K562 (cell line): ENCODE data around the gene CEP250. TPM values are rescaled to one million over a fixed set of nuclear protein-coding genes. Genes with fewer than 3 reads are reported as not detected.

Experiments
- ATAC-seq: fragments of 200-7000 bp; cut with Tn5 transposase; 3 replicates; pipeline ENCODE4 v1.9.1; 2020; ENCODE audit warnings: moderate library complexity
- BruUV-seq: library from RNA; stranded (reverse); fragments of 400-500 nt; replicated peaks from 2 replicates; lab custom pipeline; 2021; lab: Mats Ljungman, UMichigan
- CTCF ChIA-PET: fragments of 300-600 bp; formaldehyde crosslinking; extraction: SDS; loops from one replicate; lab custom pipeline; 2021; ENCODE audit warnings: low intra/inter-chr PET ratio; lab: Yijun Ruan, JAX
- POLR2A ChIA-PET: fragments of 300-600, 350-650 bp; sonication (Branson Sonifier 250); formaldehyde crosslinking; extraction: SDS; loops from one replicate; lab custom pipeline; 2021; ENCODE audit warnings: antibody characterized with exemption, inconsistent platforms; lab: Yijun Ruan, JAX
- DNase-seq, 4 experiments: peaks; one replicate each; pipeline versions ENCODE4 v3.0.0 to v3.0.0-alpha.2; 2011 to 2018; ENCODE audit warnings: low spot score in 3 of 4, mixed read lengths in 3 of 4; ENCODE audit errors: extremely low read depth in 1 of 4
- FAIRE-seq: peaks from 2 replicates; lab custom pipeline; 2011; peaks lifted over from hg19 to GRCh38; lab: Jason Lieb, UNC
- H2AFZ ChIP-seq: 2 replicates; pipeline ENCODE4 v1.6.0; 2011; ENCODE audit warnings: low read depth, low read length, control low read depth, inconsistent platforms
- H3K27ac ChIP-seq: fragments of 200-600 bp; 3 replicates; pipeline ENCODE4 v1.8.0; 2011; ENCODE audit warnings: low read depth, mild to moderate bottlenecking, control low read depth, inconsistent platforms, low read length, moderate library complexity, mixed read lengths; ENCODE audit errors: extremely low read depth
- H3K27me3 ChIP-seq, 2 experiments: fragments of 300-600 bp in 1 of 2; 2 replicates in 1 of 2; 3 replicates in 1 of 2; pipeline versions ENCODE4 v1.6.0 to v1.8.0; 2011; ENCODE audit warnings: inconsistent platforms in 2 of 2, low read length in 2 of 2, mild to moderate bottlenecking in 1 of 2, mixed read lengths in 1 of 2, moderate library complexity in 1 of 2; ENCODE audit not compliant: control insufficient read depth in 2 of 2, insufficient read depth in 2 of 2
- H3K36me3 ChIP-seq: fragments of 300-600 bp; 3 replicates; pipeline ENCODE4 v1.8.0; 2011; ENCODE audit warnings: mild to moderate bottlenecking, low read length, inconsistent platforms; ENCODE audit not compliant: control insufficient read depth, insufficient read depth
- H3K4me1 ChIP-seq, 2 experiments: fragments of 200-600 bp in 1 of 2; replicated peaks in 1 of 2; 2 replicates in 1 of 2; 3 replicates in 1 of 2; pipeline versions ENCODE4 v1.5.1 to v1.8.0; 2011; ENCODE audit warnings: inconsistent platforms in 2 of 2, low read length in 2 of 2, mild to moderate bottlenecking in 1 of 2, mixed read lengths in 1 of 2, moderate library complexity in 1 of 2; ENCODE audit not compliant: control insufficient read depth in 2 of 2, insufficient read depth in 2 of 2
- H3K4me2 ChIP-seq: 2 replicates; pipeline ENCODE4 v1.6.1; 2011; ENCODE audit warnings: low read length, control low read depth, inconsistent platforms, mixed read lengths; ENCODE audit not compliant: insufficient read depth
- H3K4me3 ChIP-seq: fragments of 200-600 bp; sonication (generic), shearing (Covaris generic); 2 replicates; pipeline ENCODE4 v1.5.1; 2016; ENCODE audit warnings: control low read depth, inconsistent platforms
- H3K79me2 ChIP-seq: fragments of 200-600 bp; 3 replicates; pipeline ENCODE4 v1.8.0; 2011; ENCODE audit warnings: low read length, inconsistent platforms; ENCODE audit not compliant: control insufficient read depth, insufficient read depth
- H3K9ac ChIP-seq, 2 experiments: 2 replicates each; pipeline versions ENCODE4 v1.6.0 to v1.6.1; 2011; ENCODE audit warnings: low read depth in 2 of 2, low read length in 2 of 2, control low read depth in 1 of 2, inconsistent platforms in 1 of 2, mild to moderate bottlenecking in 1 of 2, mixed read lengths in 1 of 2; ENCODE audit not compliant: insufficient read depth in 1 of 2
- H3K9me1 ChIP-seq: one replicate; pipeline ENCODE4 v1.6.0; 2011; ENCODE audit warnings: inconsistent platforms, mild to moderate bottlenecking, low read length, moderate library complexity; ENCODE audit not compliant: control insufficient read depth, insufficient read depth
- H3K9me3 ChIP-seq: replicated peaks from 2 replicates; pipeline ENCODE4 v1.5.1; 2011; ENCODE audit warnings: low read depth, low read length, inconsistent platforms; ENCODE audit not compliant: control insufficient read depth, insufficient read depth
- H4K20me1 ChIP-seq: replicated peaks from 2 replicates; pipeline ENCODE4 v1.6.1; 2011; ENCODE audit warnings: low read length, inconsistent platforms, mixed read lengths; ENCODE audit not compliant: control insufficient read depth, insufficient read depth
- BHLHE40 ChIP-seq: IDR thresholded peaks from 2 replicates; pipeline ENCODE4 v1.6.1; 2011; ENCODE audit warnings: low read length, improper control_type of control experiment
- BRF2 ChIP-seq: IDR thresholded peaks from 3 replicates; pipeline ENCODE4 v1.6.1; 2011; ENCODE audit warnings: borderline replicate concordance, mild to moderate bottlenecking; ENCODE audit not compliant: insufficient read length, insufficient read depth
- CCNT2 ChIP-seq: IDR thresholded peaks from 2 replicates; pipeline ENCODE4 v1.6.1; 2011; ENCODE audit warnings: borderline replicate concordance, low read depth, mild to moderate bottlenecking, moderate library complexity, mixed read lengths, low read length; ENCODE audit not compliant: insufficient read length; ENCODE audit errors: extremely low read depth
- CREM ChIP-seq: IDR thresholded peaks from 2 replicates; pipeline ENCODE4 v1.6.1; 2014; ENCODE audit warnings: antibody characterized with exemption, low read depth
- ESRRB ChIP-seq: fragments of 250-450 bp; sonication (Bioruptor Pico); IDR thresholded peaks from 2 replicates; pipeline ENCODE4 v1.5.0; 2020; ENCODE audit warnings: mild to moderate bottlenecking, moderate library complexity, borderline replicate concordance
- FOXP1 ChIP-seq: sonication (generic); formaldehyde crosslinking; IDR thresholded peaks from 2 replicates; pipeline ENCODE4 v1.8.0; 2022; ENCODE audit warnings: mild to moderate bottlenecking, missing genetic modification reagents
- HDAC8 ChIP-seq: fragments of 450-650 bp; IDR thresholded peaks from 2 replicates; pipeline ENCODE4 v1.6.1; 2016; ENCODE audit warnings: mild to moderate bottlenecking, missing genetic modification characterization, moderate library complexity, missing compliant biosample characterization
- HDGF ChIP-seq: fragments of 450-650 bp; IDR thresholded peaks from 2 replicates; pipeline ENCODE4 v1.6.1; 2016
- KLF13 ChIP-seq: fragments of 450-650 bp; IDR thresholded peaks from 2 replicates; pipeline ENCODE4 v1.6.1; 2016; ENCODE audit warnings: missing genetic modification characterization, low read depth, mild to moderate bottlenecking, missing compliant biosample characterization, moderate library complexity, borderline replicate concordance
- MTA1 ChIP-seq: fragments of 450-650 bp; IDR thresholded peaks from 2 replicates; pipeline ENCODE4 v1.6.1; 2017; ENCODE audit warnings: borderline replicate concordance
- NUFIP1 ChIP-seq: fragments of 450-650 bp; IDR thresholded peaks from 2 replicates; pipeline ENCODE4 v1.6.1; 2018; ENCODE audit not compliant: partially characterized antibody
- SREBF2 ChIP-seq: sonication (generic); formaldehyde crosslinking; IDR thresholded peaks from 2 replicates; pipeline ENCODE4 v1.4.0; 2020; ENCODE audit warnings: mild to moderate bottlenecking, missing genetic modification reagents
- STAT5B ChIP-seq: fragments of 250-450 bp; sonication (Bioruptor Pico); IDR thresholded peaks from 2 replicates; pipeline ENCODE4 v1.8.0; 2021; ENCODE audit warnings: mild to moderate bottlenecking, inconsistent platforms
- TFAM ChIP-seq: fragments of 250-450 bp; sonication (Bioruptor Pico); conservative IDR thresholded peaks from 2 replicates; pipeline ENCODE4 v1.5.0; 2021; ENCODE audit warnings: mild to moderate bottlenecking, moderate library complexity
- ZNF57 ChIP-seq: fragments of 450-650 bp; formaldehyde crosslinking; IDR thresholded peaks from 2 replicates; pipeline ENCODE4 v1.4.0; 2020; ENCODE audit warnings: mild to moderate bottlenecking, moderate library complexity
- ZNF76 ChIP-seq: fragments of 250-450 bp; sonication (Bioruptor Pico); IDR thresholded peaks from 2 replicates; pipeline ENCODE4 v1.4.0; 2020; ENCODE audit warnings: mild to moderate bottlenecking, moderate library complexity, borderline replicate concordance
- whole genome bisulfite sequencing: fragments of 100-300 bp; shearing (Covaris generic); methylation state at CpG from one replicate; pipeline ENCODE4 v1.1.6; 2016; ENCODE audit warnings: low coverage, mixed read lengths; ENCODE audit not compliant: insufficient coverage; ENCODE audit errors: missing lambda C conversion rate; 5-methylcytosine and 5-hydroxymethylcytosine counted together
- in situ Hi-C: fragments of 300-500 bp; cut with MboI; formaldehyde crosslinking; loops from 4 replicates; pipeline ENCODE4 v1.15.0; 2018; ENCODE audit warnings: inconsistent platforms, mixed read lengths
- intact Hi-C: fragments of 100-400 bp; cut with micrococcal nuclease; formaldehyde crosslinking; loops from 2 replicates; pipeline ENCODE4 v1.14.2; 2022
- polyA plus RNA-seq, 8 experiments: library from polyadenylated mRNA; depleted of rRNA in 4 of 8; stranded (reverse) in 5 of 8; unstranded in 3 of 8; fragments of >200 nt; fragmentation: Nextera tagmentation in 2 of 8; fragmentation: Illumina TruSeq in 1 of 8; extraction: Ambion mirVana in 2 of 8; extraction: Trizol in 1 of 8; gene quantifications; 2 replicates each; pipeline versions ENCODE4 v1.2.1 to v1.2.3, GENCODE V29; 2011 to 2014; ENCODE audit warnings: inconsistent platforms in 1 of 8, missing spikeins in 1 of 8
- total RNA-seq, 7 experiments: library from RNA; depleted of rRNA in 6 of 7; stranded (reverse); fragments of >200 nt in 6 of 7; fragmentation: Illumina TruSeq in 2 of 7; extraction: Trizol in 2 of 7; gene quantifications; 2 replicates each; pipeline versions ENCODE4 v1.2.1 to v1.2.3, GENCODE V29; 2011 to 2021; ENCODE audit warnings: low replicate concordance in 1 of 7
- TF ChIP-seq, protein P1 (sequence below): sonication (generic); formaldehyde crosslinking; IDR thresholded peaks from 2 replicates; pipeline ENCODE4 v1.8.1; 2023; ENCODE audit warnings: missing genetic modification reagents, mild to moderate bottlenecking, borderline replicate concordance

The CEP250 gene
- total and polyA plus RNA-seq, 9 of the 15 experiments (the other 6 are each of a cell fraction or from before 2014, with no cell fraction given), result 2.5 to 41.9 (median 20.5) TPM

- H3K9me1 ChIP-seq, result no peaks in the 10 kb centered on the region
- peaks cover 79% of the 10 kb centered on the region for H3K36me3 ChIP-seq
- H2AFZ ChIP-seq, result no peak overlapping the region
- ATAC-seq, result no peak
- no peaks in the 10 kb centered on the region for H3K4me1 ChIP-seq
- H3K9ac ChIP-seq, result peak overlapping the region in 1 of 2 experiments; percentile 55; a peak in 1 of 4 replicates
- TF ChIP-seq KLF13 (no peak), HDAC8 (tag) (no peak), ESRRB (CRISPR knock-in tag) (no peak), TFAM (CRISPR knock-in tag) (no peak), CREM (no peak), HDGF (no peak), ZNF57 (CRISPR knock-in tag) (no peak), SREBF2 (CRISPR knock-in tag) (no peak), BRF2 (no peak), FOXP1 (CRISPR knock-in tag) (no peak), ZNF76 (CRISPR knock-in tag) (no peak), CCNT2 (no peak), STAT5B (CRISPR knock-in tag) (no peak), BHLHE40 (no peak), NUFIP1 (no peak), MTA1 (no peak)
- TF ChIP-seq, protein P1, sequence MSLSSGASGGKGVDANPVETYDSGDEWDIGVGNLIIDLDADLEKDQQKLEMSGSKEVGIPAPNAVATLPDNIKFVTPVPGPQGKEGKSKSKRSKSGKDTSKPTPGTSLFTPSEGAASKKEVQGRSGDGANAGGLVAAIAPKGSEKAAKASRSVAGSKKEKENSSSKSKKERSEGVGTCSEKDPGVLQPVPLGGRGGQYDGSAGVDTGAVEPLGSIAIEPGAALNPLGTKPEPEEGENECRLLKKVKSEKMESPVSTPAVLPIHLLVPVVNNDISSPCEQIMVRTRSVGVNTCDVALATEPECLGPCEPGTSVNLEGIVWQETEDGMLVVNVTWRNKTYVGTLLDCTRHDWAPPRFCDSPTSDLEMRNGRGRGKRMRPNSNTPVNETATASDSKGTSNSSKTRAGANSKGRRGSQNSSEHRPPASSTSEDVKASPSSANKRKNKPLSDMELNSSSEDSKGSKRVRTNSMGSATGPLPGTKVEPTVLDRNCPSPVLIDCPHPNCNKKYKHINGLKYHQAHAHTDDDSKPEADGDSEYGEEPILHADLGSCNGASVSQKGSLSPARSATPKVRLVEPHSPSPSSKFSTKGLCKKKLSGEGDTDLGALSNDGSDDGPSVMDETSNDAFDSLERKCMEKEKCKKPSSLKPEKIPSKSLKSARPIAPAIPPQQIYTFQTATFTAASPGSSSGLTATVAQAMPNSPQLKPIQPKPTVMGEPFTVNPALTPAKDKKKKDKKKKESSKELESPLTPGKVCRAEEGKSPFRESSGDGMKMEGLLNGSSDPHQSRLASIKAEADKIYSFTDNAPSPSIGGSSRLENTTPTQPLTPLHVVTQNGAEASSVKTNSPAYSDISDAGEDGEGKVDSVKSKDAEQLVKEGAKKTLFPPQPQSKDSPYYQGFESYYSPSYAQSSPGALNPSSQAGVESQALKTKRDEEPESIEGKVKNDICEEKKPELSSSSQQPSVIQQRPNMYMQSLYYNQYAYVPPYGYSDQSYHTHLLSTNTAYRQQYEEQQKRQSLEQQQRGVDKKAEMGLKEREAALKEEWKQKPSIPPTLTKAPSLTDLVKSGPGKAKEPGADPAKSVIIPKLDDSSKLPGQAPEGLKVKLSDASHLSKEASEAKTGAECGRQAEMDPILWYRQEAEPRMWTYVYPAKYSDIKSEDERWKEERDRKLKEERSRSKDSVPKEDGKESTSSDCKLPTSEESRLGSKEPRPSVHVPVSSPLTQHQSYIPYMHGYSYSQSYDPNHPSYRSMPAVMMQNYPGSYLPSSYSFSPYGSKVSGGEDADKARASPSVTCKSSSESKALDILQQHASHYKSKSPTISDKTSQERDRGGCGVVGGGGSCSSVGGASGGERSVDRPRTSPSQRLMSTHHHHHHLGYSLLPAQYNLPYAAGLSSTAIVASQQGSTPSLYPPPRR (CRISPR knock-in tag), result no peak
- H4K20me1 ChIP-seq, result no peaks in the 10 kb centered on the region
- intact Hi-C loops (no loop called here), in situ Hi-C loops (no loop called here)
- H3K4me3 ChIP-seq, result no peak overlapping the region
- WGBS, result 98% methylated on average over 6 of the region's 6 CpGs
- ChIA-PET CTCF (no interaction called here), POLR2A (interaction anchor here (0.6 to 1.0 kb wide), 2 partner anchors 8 to 922 kb away, joined by 3 to 6 read pairs; no protein-coding TSS in a partner anchor)
- H3K4me2 ChIP-seq, result no peak overlapping the region
- DNase-seq, result no peak
- no peak for FAIRE-seq
- H3K27me3 ChIP-seq, result no peaks in the 10 kb centered on the region
- BruUV-seq, result no TSS peak
- H3K79me2 ChIP-seq, result no peaks in the 10 kb centered on the region
- no peaks in the 10 kb centered on the region for H3K9me3 ChIP-seq
- H3K27ac ChIP-seq, result no peak overlapping the region
These were observed 35.4 kb downstream of the CEP250 start for GRCh38 chr20:35490736-35491181.
